DMS153 treated with DMSO at 0.1 percent for 48 hours (cell line): ENCODE measurements around the gene SLC39A11.
"Not testable (repeated sequence)": the region's sequence is repeated elsewhere in the genome, so short reads cannot be mapped to it uniquely, and the experiment has no call there.

Experiments
- DNase-seq: peaks from one replicate; lab custom pipeline; 2025; ENCODE audit not compliant: unreplicated experiment; lab: John Stamatoyannopoulos, UW

The SLC39A11 gene

GRCh38 chr17:72927760-72928159 lies 164.7 kb downstream of the SLC39A11 start:
- no peak for DNase-seq

GRCh38 chr17:72927146-72927545 lies 165.3 kb downstream of the SLC39A11 start:
- no peak for DNase-seq

- DNase-seq, result no peak
Observed at GRCh38 chr17:72926171-72926570, 166.3 kb downstream of the SLC39A11 start.

GRCh38 chr17:72924196-72924595 lies 168.3 kb downstream of the SLC39A11 start:
- no peak for DNase-seq

- no peak for DNase-seq
Observed at GRCh38 chr17:72922219-72922618, 170.3 kb downstream of the SLC39A11 start.

- DNase-seq, result no peak
Observed at GRCh38 chr17:72921347-72922054, 171.0 kb downstream of the SLC39A11 start.

- no peak for DNase-seq
Observed at GRCh38 chr17:72920513-72920912, 172.0 kb downstream of the SLC39A11 start.

- DNase-seq, result no peak
Observed at GRCh38 chr17:72916991-72917390, 175.5 kb downstream of the SLC39A11 start.

GRCh38 chr17:72915625-72916081 lies 176.8 kb downstream of the SLC39A11 start:
- no peak for DNase-seq

GRCh38 chr17:72913142-72913682 lies 179.3 kb downstream of the SLC39A11 start:
- DNase-seq, result no peak

GRCh38 chr17:72906306-72906705 lies 186.2 kb downstream of the SLC39A11 start:
- DNase-seq, result no peak

- no peak for DNase-seq
Observed at GRCh38 chr17:72903522-72903921, 189.0 kb downstream of the SLC39A11 start.

GRCh38 chr17:72901657-72902056 lies 190.8 kb downstream of the SLC39A11 start:
- DNase-seq, result no peak

GRCh38 chr17:72901083-72901482 lies 191.4 kb downstream of the SLC39A11 start:
- no peak for DNase-seq

- no peak for DNase-seq
Observed at GRCh38 chr17:72900654-72900971, 191.9 kb downstream of the SLC39A11 start.

GRCh38 chr17:72898725-72899124 lies 193.8 kb downstream of the SLC39A11 start:
- no peak for DNase-seq

- DNase-seq, result not testable (repeated sequence)
Observed at GRCh38 chr17:72896288-72896687, 196.2 kb downstream of the SLC39A11 start.

- no peak for DNase-seq
Observed at GRCh38 chr17:72891627-72892026, 200.9 kb downstream of the SLC39A11 start.

- DNase-seq, result no peak
Observed at GRCh38 chr17:72890711-72891110, 201.8 kb downstream of the SLC39A11 start.

- DNase-seq, result no peak
Observed at GRCh38 chr17:72887917-72888316, 204.6 kb downstream of the SLC39A11 start.

- no peak for DNase-seq
Observed at GRCh38 chr17:72887322-72887721, 205.2 kb downstream of the SLC39A11 start.

GRCh38 chr17:72886622-72887021 lies 205.9 kb downstream of the SLC39A11 start:
- DNase-seq, result no peak

- DNase-seq, result no peak
Observed at GRCh38 chr17:72884066-72884465, 208.4 kb downstream of the SLC39A11 start.
